A673 (cell line): ENCODE measurements around the gene MRPL43. TPM values are rescaled to one million over a fixed set of nuclear protein-coding genes. Genes with fewer than 3 reads are reported as not detected.

Experiments
- BruUV-seq: library from RNA; stranded (reverse); fragments of 400-500 nt; replicated peaks from 2 replicates; lab custom pipeline; 2021; lab: Mats Ljungman, UMichigan
- CTCF ChIA-PET: fragments of 300-600 bp; sonication (Branson Sonifier 250); formaldehyde crosslinking; loops from one replicate; lab custom pipeline; 2022; ENCODE audit warnings: antibody characterized with exemption; lab: Charles Lee
- POLR2A ChIA-PET: fragments of 300-600 bp; sonication (Branson Sonifier 250); formaldehyde crosslinking; loops from one replicate; lab custom pipeline; 2022; ENCODE audit warnings: antibody characterized with exemption; ENCODE audit not compliant: low non-redundant PET; lab: Charles Lee
- DNase-seq: peaks from one replicate; pipeline ENCODE4 v3.0.0-alpha.2; 2015; ENCODE audit warnings: low spot score
- H3K27ac ChIP-seq: fragments of 200-600 bp; sonication (generic); 2 replicates; pipeline ENCODE4 v1.5.1; 2016; ENCODE audit warnings: mixed run types, low read depth, mild to moderate bottlenecking, mixed read lengths, antibody characterized with exemption, low read length; ENCODE audit not compliant: poor library complexity, severe bottlenecking
- H3K27me3 ChIP-seq: fragments of 200-600 bp; sonication (generic); replicated peaks from 2 replicates; pipeline ENCODE4 v1.6.1; 2017; ENCODE audit warnings: mixed run types, low read depth, mild to moderate bottlenecking, mixed read lengths, antibody characterized with exemption, low read length; ENCODE audit not compliant: insufficient read depth, poor library complexity
- H3K36me3 ChIP-seq: fragments of 200-600 bp; sonication (generic); 2 replicates; pipeline ENCODE4 v1.6.1; 2016; ENCODE audit warnings: mixed run types, mild to moderate bottlenecking, mixed read lengths, antibody characterized with exemption, low read length; ENCODE audit not compliant: insufficient read depth, poor library complexity, severe bottlenecking
- H3K4me1 ChIP-seq: fragments of 200-600 bp; sonication (generic); 2 replicates; pipeline ENCODE4 v1.6.1; 2017; ENCODE audit warnings: mixed run types, mild to moderate bottlenecking, mixed read lengths, antibody characterized with exemption, low read length; ENCODE audit not compliant: insufficient read depth, poor library complexity, severe bottlenecking
- H3K4me3 ChIP-seq: fragments of 200-600 bp; sonication (generic); 2 replicates; pipeline ENCODE4 v1.5.1; 2016; ENCODE audit warnings: low read depth, mixed run types, mild to moderate bottlenecking, mixed read lengths, low read length; ENCODE audit not compliant: poor library complexity, severe bottlenecking
- H3K9me3 ChIP-seq: fragments of 200-600 bp; sonication (generic); 2 replicates; pipeline ENCODE4 v1.6.1; 2016; ENCODE audit warnings: mixed run types, low read depth, mild to moderate bottlenecking, mixed read lengths, antibody characterized with exemption, low read length; ENCODE audit not compliant: poor library complexity, severe bottlenecking
- CTCF ChIP-seq: fragments of 300-800, 200-600 bp; sonication (generic); conservative IDR thresholded peaks from 2 replicates; pipeline ENCODE4 v1.5.1; 2017; ENCODE audit warnings: low read depth, mild to moderate bottlenecking, antibody characterized with exemption, low read length, moderate library complexity, mixed read lengths
- EZH2 ChIP-seq: fragments of 200-600 bp; sonication (generic); IDR thresholded peaks from 2 replicates; pipeline ENCODE4 v1.6.1; 2017; ENCODE audit warnings: borderline replicate concordance, low read depth, mild to moderate bottlenecking, mixed read lengths, antibody characterized with exemption, low read length; ENCODE audit not compliant: poor library complexity, severe bottlenecking
- intact Hi-C: fragments of 100-400 bp; cut with micrococcal nuclease; formaldehyde crosslinking; loops from one replicate; pipeline ENCODE4 v1.10.0; 2022; ENCODE audit not compliant: unreplicated experiment
- total RNA-seq: library from RNA; stranded (reverse); gene quantifications from 2 replicates; pipeline ENCODE4 v1.2.3, GENCODE V29; 2021

Gene MRPL43
- total RNA-seq, 1 experiment from 2014 or later: 80.4 TPM

GRCh38 chr10:101019440-101019703 is 32.1 kb upstream of the MRPL43 start:
- CTCF ChIA-PET: interaction anchor here (0.8 to 1.0 kb wide), 4 partner anchors 10 to 123 kb away, joined by 3 to 11 read pairs (median 6); partner anchors contain the start of genes PDZD7 and SFXN3
- H3K27ac ChIP-seq: no peak overlapping the region
- DNase-seq: no peak
- no peaks in the 10 kb centered on the region for H3K27me3 ChIP-seq
- POLR2A ChIA-PET: no interaction called here
- no peaks in the 10 kb centered on the region for H3K9me3 ChIP-seq
- TF ChIP-seq CTCF (no peak), EZH2 (no peak)
- intact Hi-C loops: no loop called here
- H3K4me3 ChIP-seq: no peak overlapping the region
- no TSS peak for BruUV-seq
- no peaks in the 10 kb centered on the region for H3K4me1 ChIP-seq
- H3K36me3 ChIP-seq: no peaks in the 10 kb centered on the region

- no peak overlapping the region for H3K27ac ChIP-seq
- DNase-seq: peak; percentile 88
- no peaks in the 10 kb centered on the region for H3K9me3 ChIP-seq
- BruUV-seq: no TSS peak
- no peaks in the 10 kb centered on the region for H3K4me1 ChIP-seq
- ChIA-PET CTCF (interaction anchor here (0.8 to 1.0 kb wide), 4 partner anchors 10 to 123 kb away, joined by 3 to 11 read pairs (median 6); partner anchors contain the start of genes PDZD7 and SFXN3), POLR2A (no interaction called here)
- H3K27me3 ChIP-seq: no peaks in the 10 kb centered on the region
- TF ChIP-seq CTCF (peak; percentile 92), EZH2 (no peak)
- no peaks in the 10 kb centered on the region for H3K36me3 ChIP-seq
- intact Hi-C loops: no loop called here
- no peak overlapping the region for H3K4me3 ChIP-seq
Observed at GRCh38 chr10:101018600-101019439, 31.5 kb upstream of the MRPL43 start.

GRCh38 chr10:101018118-101018599 is 30.9 kb upstream of the MRPL43 start:
- DNase-seq: no peak
- CTCF ChIA-PET: interaction anchor here (0.6 to 0.8 kb wide), 3 partner anchors 14 to 464 kb away, joined by 3 to 7 read pairs (median 6); no protein-coding TSS in a partner anchor
- Histone ChIP-seq H3K27ac (no peak overlapping the region), H3K4me1 (peaks cover 5% of the 10 kb centered on the region), H3K9me3 (no peaks in the 10 kb centered on the region), H3K27me3 (no peaks in the 10 kb centered on the region), H3K36me3 (no peaks in the 10 kb centered on the region), H3K4me3 (no peak overlapping the region)
- BruUV-seq: no TSS peak
- intact Hi-C loops: no loop called here
- POLR2A ChIA-PET: no interaction called here
- TF ChIP-seq EZH2 (no peak), CTCF (no peak)
